A673 (cell line): ENCODE measurements around the gene GRAMD2A. TPM values are rescaled to one million over a fixed set of nuclear protein-coding genes. Genes with fewer than 3 reads are reported as not detected.

Source experiments
- BruUV-seq: library from RNA; stranded (reverse); fragments of 400-500 nt; replicated peaks from 2 replicates; lab custom pipeline; 2021; lab: Mats Ljungman, UMichigan
- CTCF ChIA-PET: fragments of 300-600 bp; sonication (Branson Sonifier 250); formaldehyde crosslinking; loops from one replicate; lab custom pipeline; 2022; ENCODE audit warnings: antibody characterized with exemption; lab: Charles Lee
- POLR2A ChIA-PET: fragments of 300-600 bp; sonication (Branson Sonifier 250); formaldehyde crosslinking; loops from one replicate; lab custom pipeline; 2022; ENCODE audit warnings: antibody characterized with exemption; ENCODE audit not compliant: low non-redundant PET; lab: Charles Lee
- DNase-seq: peaks from one replicate; pipeline ENCODE4 v3.0.0-alpha.2; 2015; ENCODE audit warnings: low spot score
- H3K27ac ChIP-seq: fragments of 200-600 bp; sonication (generic); 2 replicates; pipeline ENCODE4 v1.5.1; 2016; ENCODE audit warnings: mixed run types, low read depth, mild to moderate bottlenecking, mixed read lengths, antibody characterized with exemption, low read length; ENCODE audit not compliant: poor library complexity, severe bottlenecking
- H3K27me3 ChIP-seq: fragments of 200-600 bp; sonication (generic); replicated peaks from 2 replicates; pipeline ENCODE4 v1.6.1; 2017; ENCODE audit warnings: mixed run types, low read depth, mild to moderate bottlenecking, mixed read lengths, antibody characterized with exemption, low read length; ENCODE audit not compliant: insufficient read depth, poor library complexity
- H3K36me3 ChIP-seq: fragments of 200-600 bp; sonication (generic); 2 replicates; pipeline ENCODE4 v1.6.1; 2016; ENCODE audit warnings: mixed run types, mild to moderate bottlenecking, mixed read lengths, antibody characterized with exemption, low read length; ENCODE audit not compliant: insufficient read depth, poor library complexity, severe bottlenecking
- H3K4me1 ChIP-seq: fragments of 200-600 bp; sonication (generic); 2 replicates; pipeline ENCODE4 v1.6.1; 2017; ENCODE audit warnings: mixed run types, mild to moderate bottlenecking, mixed read lengths, antibody characterized with exemption, low read length; ENCODE audit not compliant: insufficient read depth, poor library complexity, severe bottlenecking
- H3K4me3 ChIP-seq: fragments of 200-600 bp; sonication (generic); 2 replicates; pipeline ENCODE4 v1.5.1; 2016; ENCODE audit warnings: low read depth, mixed run types, mild to moderate bottlenecking, mixed read lengths, low read length; ENCODE audit not compliant: poor library complexity, severe bottlenecking
- H3K9me3 ChIP-seq: fragments of 200-600 bp; sonication (generic); 2 replicates; pipeline ENCODE4 v1.6.1; 2016; ENCODE audit warnings: mixed run types, low read depth, mild to moderate bottlenecking, mixed read lengths, antibody characterized with exemption, low read length; ENCODE audit not compliant: poor library complexity, severe bottlenecking
- EZH2 ChIP-seq: fragments of 200-600 bp; sonication (generic); IDR thresholded peaks from 2 replicates; pipeline ENCODE4 v1.6.1; 2017; ENCODE audit warnings: borderline replicate concordance, low read depth, mild to moderate bottlenecking, mixed read lengths, antibody characterized with exemption, low read length; ENCODE audit not compliant: poor library complexity, severe bottlenecking
- intact Hi-C: fragments of 100-400 bp; cut with micrococcal nuclease; formaldehyde crosslinking; loops from one replicate; pipeline ENCODE4 v1.10.0; 2022; ENCODE audit not compliant: unreplicated experiment
- total RNA-seq: library from RNA; stranded (reverse); gene quantifications from 2 replicates; pipeline ENCODE4 v1.2.3, GENCODE V29; 2021
- TF ChIP-seq, protein P1 (sequence below): fragments of 300-800, 200-600 bp; sonication (generic); conservative IDR thresholded peaks from 2 replicates; pipeline ENCODE4 v1.5.1; 2017; ENCODE audit warnings: low read depth, mild to moderate bottlenecking, antibody characterized with exemption, low read length, moderate library complexity, mixed read lengths

Gene GRAMD2A
- total RNA-seq, 1 experiment from 2014 or later = 0.43 TPM

DNA sequence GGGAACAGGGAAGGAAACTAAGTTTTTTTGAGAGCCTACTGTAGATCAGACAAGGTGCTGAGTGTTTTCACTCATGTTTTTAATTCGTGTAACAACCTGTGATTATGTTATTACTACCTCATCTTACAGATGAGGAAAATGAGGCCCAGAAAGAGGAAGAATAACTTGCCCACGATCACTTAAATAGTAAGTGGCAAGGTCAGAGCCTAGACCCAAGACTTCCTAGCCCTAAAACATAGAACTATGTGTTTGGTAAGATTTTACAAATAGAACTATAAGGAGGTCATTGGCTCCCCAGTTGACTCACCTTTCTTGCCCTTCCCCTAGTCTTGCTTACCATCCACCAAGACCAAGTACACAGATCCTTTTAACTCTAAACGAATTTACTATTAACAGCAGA is 65.7 kb downstream of the GRAMD2A start:
- BruUV-seq = no TSS peak
- intact Hi-C loops = no loop called here
- TF ChIP-seq EZH2 = no peak
- TF ChIP-seq, protein P1, sequence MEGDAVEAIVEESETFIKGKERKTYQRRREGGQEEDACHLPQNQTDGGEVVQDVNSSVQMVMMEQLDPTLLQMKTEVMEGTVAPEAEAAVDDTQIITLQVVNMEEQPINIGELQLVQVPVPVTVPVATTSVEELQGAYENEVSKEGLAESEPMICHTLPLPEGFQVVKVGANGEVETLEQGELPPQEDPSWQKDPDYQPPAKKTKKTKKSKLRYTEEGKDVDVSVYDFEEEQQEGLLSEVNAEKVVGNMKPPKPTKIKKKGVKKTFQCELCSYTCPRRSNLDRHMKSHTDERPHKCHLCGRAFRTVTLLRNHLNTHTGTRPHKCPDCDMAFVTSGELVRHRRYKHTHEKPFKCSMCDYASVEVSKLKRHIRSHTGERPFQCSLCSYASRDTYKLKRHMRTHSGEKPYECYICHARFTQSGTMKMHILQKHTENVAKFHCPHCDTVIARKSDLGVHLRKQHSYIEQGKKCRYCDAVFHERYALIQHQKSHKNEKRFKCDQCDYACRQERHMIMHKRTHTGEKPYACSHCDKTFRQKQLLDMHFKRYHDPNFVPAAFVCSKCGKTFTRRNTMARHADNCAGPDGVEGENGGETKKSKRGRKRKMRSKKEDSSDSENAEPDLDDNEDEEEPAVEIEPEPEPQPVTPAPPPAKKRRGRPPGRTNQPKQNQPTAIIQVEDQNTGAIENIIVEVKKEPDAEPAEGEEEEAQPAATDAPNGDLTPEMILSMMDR = no peak
- H3K36me3 ChIP-seq = no peaks in the 10 kb centered on the region
- H3K4me3 ChIP-seq = no peak overlapping the region
- no peak overlapping the region for H3K27ac ChIP-seq
- POLR2A ChIA-PET = no interaction called here
- no peak for DNase-seq
- no peaks in the 10 kb centered on the region for H3K27me3 ChIP-seq
- CTCF ChIA-PET = no interaction called here
- H3K4me1 ChIP-seq = no peaks in the 10 kb centered on the region
- no peaks in the 10 kb centered on the region for H3K9me3 ChIP-seq

DNA sequence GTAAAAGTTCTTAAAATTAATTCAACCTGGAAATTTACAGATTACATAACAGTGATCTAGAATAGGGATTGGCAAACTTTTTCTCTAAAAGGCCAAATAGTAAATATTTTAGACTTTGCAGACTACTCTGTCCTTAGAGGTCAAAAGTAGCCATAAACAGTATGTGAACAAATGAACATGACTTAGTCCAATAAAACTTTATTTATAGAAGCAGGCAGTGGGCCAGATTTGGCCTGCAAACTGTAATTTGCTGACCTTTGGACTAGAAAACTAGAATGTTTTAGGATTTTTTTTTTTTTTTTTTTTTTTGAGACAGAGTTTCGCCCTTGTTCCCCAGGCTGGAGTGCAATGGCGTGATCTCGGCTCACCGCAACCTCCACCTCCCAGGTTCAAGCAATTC is 67.3 kb downstream of the GRAMD2A start:
- Histone ChIP-seq H3K27me3 (no peaks in the 10 kb centered on the region), H3K4me1 (no peaks in the 10 kb centered on the region), H3K9me3 (no peaks in the 10 kb centered on the region), H3K36me3 (no peaks in the 10 kb centered on the region), H3K27ac (no peak overlapping the region), H3K4me3 (no peak overlapping the region)
- TF ChIP-seq, protein P1 = no peak
- no peak for TF ChIP-seq EZH2
- no TSS peak for BruUV-seq
- intact Hi-C loops = no loop called here
- ChIA-PET POLR2A (no interaction called here), CTCF (no interaction called here)
- no peak for DNase-seq

DNA sequence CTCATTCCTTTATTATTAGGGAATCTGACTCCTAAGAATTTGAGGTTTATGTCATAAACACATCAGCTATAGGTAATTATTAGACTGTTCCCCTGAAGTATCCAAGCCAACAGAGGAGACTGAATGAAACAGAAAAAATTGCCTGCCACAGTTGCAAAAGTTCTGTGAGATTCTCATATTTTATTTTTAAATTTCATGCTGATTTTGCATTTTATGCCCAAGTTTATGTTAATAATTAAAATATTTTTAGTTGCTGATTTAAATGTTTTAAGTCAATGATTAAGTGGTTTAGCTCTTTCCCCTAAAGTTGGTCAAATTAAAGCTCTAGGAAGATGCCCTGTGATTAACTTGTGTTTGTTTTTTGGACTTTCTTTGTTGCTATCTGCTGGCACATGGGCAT is 69.2 kb downstream of the GRAMD2A start:
- no peak for DNase-seq
- no peaks in the 10 kb centered on the region for H3K9me3 ChIP-seq
- intact Hi-C loops = no loop called here
- H3K27ac ChIP-seq = no peak overlapping the region
- ChIA-PET CTCF (interaction anchor here (0.6 kb wide), 1 partner anchor 10 kb away, joined by 3 read pairs; the partner anchor contains the start of gene SENP8), POLR2A (interaction anchor here (0.7 kb wide), 1 partner anchor 59 kb away, joined by 4 read pairs; no protein-coding TSS in a partner anchor)
- TF ChIP-seq, protein P1 = no peak
- TF ChIP-seq EZH2 = no peak
- no peak overlapping the region for H3K4me3 ChIP-seq
- no peaks in the 10 kb centered on the region for H3K27me3 ChIP-seq
- no TSS peak for BruUV-seq
- H3K36me3 ChIP-seq = no peaks in the 10 kb centered on the region
- peaks cover 11% of the 10 kb centered on the region for H3K4me1 ChIP-seq
